ENCODE results near the gene TEN1. TPM values are rescaled to one million over a fixed set of nuclear protein-coding genes. Genes with fewer than 3 reads are reported as not detected.
"Not testable (repeated sequence)": the region's sequence is repeated elsewhere in the genome, so short reads cannot be mapped to it uniquely, and the experiment has no call there.

Gene TEN1
- total RNA-seq, 2 donors from 2014 or later, result 6.0 to 8.1 TPM

- Histone ChIP-seq H3K27me3 (replicated peaks; ENCODE audit: insufficient read depth) (no peaks in the 10 kb centered on the region), H3K36me3 (peaks cover 11% of the 10 kb centered on the region), H3K4me3 (no peak overlapping the region), H3K9me3 (no peaks in the 10 kb centered on the region), H3K4me1 (ENCODE audit: control insufficient read depth in 1 of 2, low read depth in 2 of 2) (no peaks in the 10 kb centered on the region), H3K27ac (no peak overlapping the region)
- DNase-seq (ENCODE audit: low spot score) (no peak), ATAC-seq (ENCODE audit: insufficient number of reproducible peaks, low FRiP score, low read depth) (no peak)
- TF ChIP-seq CTCF (IDR thresholded peaks at IDR 0.05), result no peak
Measured at GRCh38 chr17:75970011-75970523, 9.0 kb upstream of the TEN1 start.

GRCh38 chr17:75970626-75971025 lies 8.4 kb upstream of the TEN1 start:
- no peak for DNase-seq (ENCODE audit: low spot score)
- Histone ChIP-seq H3K27ac (no peak overlapping the region), H3K27me3 (replicated peaks; ENCODE audit: insufficient read depth) (no peaks in the 10 kb centered on the region), H3K4me1 (ENCODE audit: control insufficient read depth in 1 of 2, low read depth in 2 of 2) (peaks cover 0 to 2% of the 10 kb centered on the region in 2 donors), H3K4me3 (no peak overlapping the region), H3K9me3 (no peaks in the 10 kb centered on the region), H3K36me3 (peaks cover 11% of the 10 kb centered on the region)
- no peak for TF ChIP-seq CTCF (IDR thresholded peaks at IDR 0.05)
- no peak for ATAC-seq (ENCODE audit: insufficient number of reproducible peaks, low FRiP score, low read depth)

GRCh38 chr17:75975187-75975586 lies 3.9 kb upstream of the TEN1 start:
- not testable (repeated sequence) for H3K4me3 ChIP-seq; H3K36me3 ChIP-seq; ATAC-seq (ENCODE audit: insufficient number of reproducible peaks, low FRiP score, low read depth); DNase-seq (ENCODE audit: low spot score); H3K27me3 ChIP-seq (replicated peaks; ENCODE audit: insufficient read depth); H3K27ac ChIP-seq; H3K9me3 ChIP-seq
- peaks cover 16 to 31% of the 10 kb centered on the region in 2 donors for H3K4me1 ChIP-seq (ENCODE audit: control insufficient read depth in 1 of 2, low read depth in 2 of 2)

- H3K27ac ChIP-seq, result no peak overlapping the region
- no peak overlapping the region for H3K4me3 ChIP-seq
- H3K36me3 ChIP-seq, result peaks cover 4% of the 10 kb centered on the region
- ATAC-seq (ENCODE audit: insufficient number of reproducible peaks, low FRiP score, low read depth), result no peak
- H3K4me1 ChIP-seq (ENCODE audit: control insufficient read depth in 1 of 2, low read depth in 2 of 2), result peaks cover 19 to 36% of the 10 kb centered on the region in 2 donors
- no peaks in the 10 kb centered on the region for H3K9me3 ChIP-seq
- DNase-seq (ENCODE audit: low spot score), result no peak
- H3K27me3 ChIP-seq (replicated peaks; ENCODE audit: insufficient read depth), result no peaks in the 10 kb centered on the region
- no peak for TF ChIP-seq CTCF (IDR thresholded peaks at IDR 0.05)
Measured at GRCh38 chr17:75975757-75976174, 3.3 kb upstream of the TEN1 start.

- Histone ChIP-seq H3K4me1 (ENCODE audit: control insufficient read depth in 1 of 2, low read depth in 2 of 2) (peaks cover 19 to 36% of the 10 kb centered on the region in 2 donors), H3K27ac (no peak overlapping the region), H3K27me3 (replicated peaks; ENCODE audit: insufficient read depth) (no peaks in the 10 kb centered on the region), H3K9me3 (no peaks in the 10 kb centered on the region), H3K4me3 (no peak overlapping the region), H3K36me3 (peaks cover 2% of the 10 kb centered on the region)
- no peak for DNase-seq (ENCODE audit: low spot score)
- no peak for ATAC-seq (ENCODE audit: insufficient number of reproducible peaks, low FRiP score, low read depth)
- TF ChIP-seq CTCF (IDR thresholded peaks at IDR 0.05), result no peak
Measured at GRCh38 chr17:75976175-75976848, 2.7 kb upstream of the TEN1 start.

All from thoracic aorta (tissue), 2 donors.